ENCODE results near the gene WDR90. TPM values are rescaled to one million over a fixed set of nuclear protein-coding genes. Genes with fewer than 3 reads are reported as not detected.

The WDR90 gene
- total RNA-seq, 1 experiment from 2014 or later = 118 TPM

DNA sequence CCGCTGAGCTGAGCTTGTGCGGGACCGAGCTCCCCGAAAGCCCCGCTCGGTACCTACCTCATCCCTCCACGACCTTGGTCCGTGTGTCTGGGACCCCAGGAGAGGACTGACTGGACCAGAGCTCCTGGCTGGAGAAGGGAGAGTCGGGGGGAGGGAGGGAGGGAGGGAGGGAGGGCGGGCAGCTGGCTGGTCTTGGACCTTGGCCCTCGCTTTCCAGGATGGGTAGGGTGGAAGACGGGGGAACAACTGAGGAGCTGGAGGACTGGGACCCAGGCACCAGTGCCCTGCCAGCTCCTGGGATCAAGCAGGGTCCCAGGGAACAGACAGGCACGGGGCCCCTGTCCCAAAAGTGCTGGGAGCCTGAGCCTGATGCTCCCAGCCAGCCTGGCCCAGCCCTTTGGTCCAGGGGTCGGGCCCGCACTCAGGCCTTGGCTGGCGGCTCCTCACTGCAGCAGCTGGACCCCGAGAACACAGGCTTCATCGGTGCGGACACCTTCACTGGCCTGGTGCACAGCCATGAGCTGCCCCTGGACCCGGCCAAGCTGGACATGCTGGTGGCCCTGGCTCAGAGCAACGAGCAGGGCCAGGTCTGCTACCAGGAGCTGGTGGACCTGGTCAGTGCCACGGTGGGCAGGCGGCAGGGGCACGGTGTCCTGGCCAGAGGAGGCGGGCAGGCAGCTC is 26.9 kb downstream of the WDR90 start:
- POLR2A ChIA-PET (ENCODE audit: unreplicated experiment) = interaction anchor here (0.6 kb wide), 1 partner anchor 270 kb away, joined by 5 read pairs; no protein-coding TSS in a partner anchor
- H3K4me3 ChIP-seq = no peak overlapping the region
- no peak overlapping the region for H2AFZ ChIP-seq
- CTCF ChIA-PET = interaction anchor here (0.7 to 1.1 kb wide), 2 partner anchors 15 to 678 kb away, joined by 3 to 4 read pairs; no protein-coding TSS in a partner anchor
- no peaks in the 10 kb centered on the region for H3K9me3 ChIP-seq (ENCODE audit: insufficient read depth, low read depth)
- no peaks in the 10 kb centered on the region for H3K9me2 ChIP-seq (ENCODE audit: insufficient read depth)
- BruUV-seq (replicated peaks) = no TSS peak
- peaks cover 5% of the 10 kb centered on the region for H3K79me2 ChIP-seq (ENCODE audit: low read depth)
- H3F3A ChIP-seq (ENCODE audit: insufficient read depth, low read depth) = peaks cover 15% of the 10 kb centered on the region; the same call in 1 of the 2 replicates
- TF ChIP-seq CTCF (conservative IDR thresholded peaks at IDR 0.05) = no peak
- no peak for TF ChIP-seq EZH2 (IDR thresholded peaks at IDR 0.05; ENCODE audit: low read depth)
- intact Hi-C loops (cut with micrococcal nuclease; ENCODE audit: unreplicated experiment) = no loop called here
- DNase-seq = no peak
- peaks cover 4% of the 10 kb centered on the region for H4K20me1 ChIP-seq (ENCODE audit: insufficient read depth)
- no peak overlapping the region for H3K4me2 ChIP-seq
- no peaks in the 10 kb centered on the region for H3K27me3 ChIP-seq (ENCODE audit: insufficient read depth, low read depth)
- H3K27ac ChIP-seq = no peak overlapping the region
- H3K4me1 ChIP-seq (replicated peaks; ENCODE audit: insufficient read depth) = peaks cover 2% of the 10 kb centered on the region; the same call in 1 of the 2 replicates
- no peaks in the 10 kb centered on the region for H3K36me3 ChIP-seq (ENCODE audit: low read depth)

- Histone ChIP-seq H3K4me3 (no peak overlapping the region), H3K9me2 (ENCODE audit: insufficient read depth) (no peaks in the 10 kb centered on the region), H3K27ac (no peak overlapping the region), H3K9me3 (ENCODE audit: insufficient read depth, low read depth) (no peaks in the 10 kb centered on the region), H3K79me2 (ENCODE audit: low read depth) (peaks cover 10% of the 10 kb centered on the region), H3K4me1 (replicated peaks; ENCODE audit: insufficient read depth) (peaks cover 7% of the 10 kb centered on the region), H3F3A (ENCODE audit: insufficient read depth, low read depth) (peaks cover 17% of the 10 kb centered on the region; the same call in 1 of the 2 replicates), H2AFZ (no peak overlapping the region), H3K36me3 (ENCODE audit: low read depth) (no peaks in the 10 kb centered on the region), H3K4me2 (no peak overlapping the region), H4K20me1 (ENCODE audit: insufficient read depth) (peaks cover 9% of the 10 kb centered on the region), H3K27me3 (ENCODE audit: insufficient read depth, low read depth) (no peaks in the 10 kb centered on the region)
- BruUV-seq (replicated peaks) = no TSS peak
- TF ChIP-seq EZH2 (IDR thresholded peaks at IDR 0.05; ENCODE audit: low read depth) (no peak), CTCF (conservative IDR thresholded peaks at IDR 0.05) (no peak)
- ChIA-PET POLR2A (ENCODE audit: unreplicated experiment) (interaction anchor here (0.6 kb wide), 1 partner anchor 271 kb away, joined by 5 read pairs; no protein-coding TSS in a partner anchor), CTCF (interaction anchor here (0.6 to 1.1 kb wide), 3 partner anchors 16 to 678 kb away, joined by 3 to 7 read pairs (median 4); no protein-coding TSS in a partner anchor)
- intact Hi-C loops (cut with micrococcal nuclease; ENCODE audit: unreplicated experiment) = no loop called here
- DNase-seq = no peak
These were observed 27.4 kb downstream of the WDR90 start for GRCh38 chr16:676565-676902.

- no peak for TF ChIP-seq CTCF (conservative IDR thresholded peaks at IDR 0.05)
- no peak for TF ChIP-seq EZH2 (IDR thresholded peaks at IDR 0.05; ENCODE audit: low read depth)
- Histone ChIP-seq H3K36me3 (ENCODE audit: low read depth) (no peaks in the 10 kb centered on the region; the same call in 1 of the 2 replicates), H3K9me3 (ENCODE audit: insufficient read depth, low read depth) (no peaks in the 10 kb centered on the region), H3K4me1 (replicated peaks; ENCODE audit: insufficient read depth) (peaks cover 11% of the 10 kb centered on the region), H4K20me1 (ENCODE audit: insufficient read depth) (peaks cover 13% of the 10 kb centered on the region), H3K4me3 (no peak overlapping the region), H3K27ac (no peak overlapping the region), H2AFZ (no peak overlapping the region), H3F3A (ENCODE audit: insufficient read depth, low read depth) (peaks cover 21% of the 10 kb centered on the region; the same call in 1 of the 2 replicates), H3K9me2 (ENCODE audit: insufficient read depth) (no peaks in the 10 kb centered on the region), H3K79me2 (ENCODE audit: low read depth) (peaks cover 14% of the 10 kb centered on the region), H3K27me3 (ENCODE audit: insufficient read depth, low read depth) (no peaks in the 10 kb centered on the region), H3K4me2 (no peak overlapping the region)
- peak; percentile 60 to 91 for DNase-seq
- no TSS peak for BruUV-seq (replicated peaks)
- CTCF ChIA-PET = interaction anchor here (0.6 kb wide), 1 partner anchor 27 kb away, joined by 7 read pairs; no protein-coding TSS in a partner anchor
- intact Hi-C loops (cut with micrococcal nuclease; ENCODE audit: unreplicated experiment) = loop anchor here (1.0 kb wide), 1 partner anchor 8 kb away; no protein-coding TSS in a partner anchor
- POLR2A ChIA-PET (ENCODE audit: unreplicated experiment) = no interaction called here
These were observed 27.7 kb downstream of the WDR90 start for GRCh38 chr16:676913-677312.
